Transverse colon (tissue), 1 donor: ENCODE data around the gene CDKN2C.
"Not testable (repeated sequence)": the region's sequence is repeated elsewhere in the genome, so short reads cannot be mapped to it uniquely, and the experiment has no call there.

Source experiments
- EP300 ChIP-seq: sonication (generic); formaldehyde crosslinking; IDR thresholded peaks from one replicate; pipeline ENCODE4 v1.6.1; 2017; ENCODE audit warnings: antibody characterized with exemption, low read depth
- POLR2A ChIP-seq: fragments of 450-650 bp; IDR thresholded peaks from one replicate; pipeline ENCODE4 v1.6.1; 2016; ENCODE audit warnings: antibody characterized with exemption, mild to moderate bottlenecking, moderate library complexity

GRCh38 chr1:50952566-50952965 lies 17.5 kb upstream of the CDKN2C start:
- TF ChIP-seq EP300, POLR2A: not testable (repeated sequence)
